COR-L47 (cell line): ENCODE data around the gene PLEKHB2.
A peak's percentile ranks its signal among the peaks of the same experiment; 100 is the strongest.
"Not testable (repeated sequence)": the region's sequence is repeated elsewhere in the genome, so short reads cannot be mapped to it uniquely, and the experiment has no call there.

ENCODE experiments used
- DNase-seq: peaks from one replicate; lab custom pipeline; 2025; lab: John Stamatoyannopoulos, UW

The PLEKHB2 gene

DNA sequence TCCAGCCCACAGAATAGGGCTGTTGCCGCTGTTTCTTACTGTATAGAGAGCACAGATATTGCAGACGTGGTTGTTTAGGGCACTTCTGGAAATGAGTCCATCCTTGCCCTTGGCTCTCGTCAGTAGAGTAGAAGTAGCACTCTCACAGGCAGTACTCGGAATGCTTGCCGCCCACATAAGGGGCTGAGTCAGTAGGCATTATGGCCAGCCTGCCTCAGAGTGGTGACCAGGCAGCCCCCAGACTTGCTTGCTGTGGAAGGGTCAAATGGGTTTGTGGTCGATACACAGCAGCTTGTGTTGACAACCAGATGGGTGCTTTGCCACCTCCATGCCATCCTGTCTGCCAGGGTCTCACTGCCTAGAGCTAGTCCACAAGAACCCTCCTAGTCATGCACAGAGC, 38.7 kb downstream of the PLEKHB2 start:
- no peak for DNase-seq

DNA sequence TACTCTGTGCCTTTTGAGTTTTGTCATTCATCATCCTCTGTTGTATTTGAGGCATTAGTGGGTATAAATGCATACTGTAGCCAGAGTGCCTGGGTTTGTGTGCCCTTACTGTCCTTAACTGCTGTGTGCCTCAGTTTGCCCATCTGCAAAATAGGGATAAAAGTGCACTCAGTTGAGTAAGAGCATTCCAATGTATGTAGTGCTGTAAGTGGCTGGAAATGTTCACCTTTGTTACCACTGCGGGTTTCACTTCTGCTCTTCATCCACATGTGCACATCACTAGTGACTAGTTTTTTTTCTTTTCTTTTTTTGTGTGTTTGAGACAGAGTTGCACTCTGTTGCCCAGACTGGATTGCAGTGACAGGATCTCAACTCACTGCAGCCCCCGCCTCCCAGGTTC, 39.9 kb downstream of the PLEKHB2 start:
- DNase-seq = no peak

- no peak for DNase-seq
These were observed 41.1 kb downstream of the PLEKHB2 start for GRCh38 chr2:131146231-131146630.

- no peak for DNase-seq
These were observed 41.6 kb downstream of the PLEKHB2 start for GRCh38 chr2:131146749-131147148.

DNA sequence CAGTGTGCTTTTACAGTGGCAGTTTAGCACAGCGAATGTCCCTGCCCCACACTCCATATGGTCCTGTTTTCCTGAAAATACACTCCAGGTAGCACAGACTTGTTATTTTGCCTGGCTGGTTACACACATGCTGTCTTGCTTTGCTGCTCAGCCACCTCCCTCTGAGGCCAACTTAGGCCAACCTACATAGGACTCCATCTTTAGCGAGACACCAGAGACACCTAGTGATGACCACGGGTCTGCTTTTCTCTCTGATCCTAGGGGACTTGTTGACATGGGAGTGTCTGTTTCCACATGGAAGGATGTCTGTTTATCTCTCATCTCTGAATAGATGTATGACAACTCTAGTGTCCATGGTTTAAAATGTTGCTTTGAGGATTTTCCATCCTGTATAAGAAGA, 43.3 kb downstream of the PLEKHB2 start:
- DNase-seq = no peak

DNA sequence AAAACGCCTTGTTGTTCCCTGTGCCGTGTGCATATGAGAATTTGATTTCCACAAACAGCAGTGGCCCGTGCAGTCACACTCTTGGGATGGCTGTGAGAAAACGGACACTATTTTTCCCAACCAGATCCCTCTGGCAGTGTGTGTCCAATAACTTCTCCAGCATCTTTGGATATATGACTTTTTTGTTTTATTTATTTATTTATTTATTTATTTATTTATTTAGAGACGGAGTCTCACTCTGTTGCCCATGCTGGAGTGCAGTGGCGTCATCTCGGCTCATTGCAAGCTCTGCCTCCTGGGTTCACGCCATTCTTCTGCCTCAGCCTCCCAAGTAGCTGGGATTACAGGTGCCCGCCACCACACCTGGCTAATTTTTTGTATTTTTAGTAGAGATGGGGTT, 45.0 kb downstream of the PLEKHB2 start:
- DNase-seq = not testable (repeated sequence)

DNA sequence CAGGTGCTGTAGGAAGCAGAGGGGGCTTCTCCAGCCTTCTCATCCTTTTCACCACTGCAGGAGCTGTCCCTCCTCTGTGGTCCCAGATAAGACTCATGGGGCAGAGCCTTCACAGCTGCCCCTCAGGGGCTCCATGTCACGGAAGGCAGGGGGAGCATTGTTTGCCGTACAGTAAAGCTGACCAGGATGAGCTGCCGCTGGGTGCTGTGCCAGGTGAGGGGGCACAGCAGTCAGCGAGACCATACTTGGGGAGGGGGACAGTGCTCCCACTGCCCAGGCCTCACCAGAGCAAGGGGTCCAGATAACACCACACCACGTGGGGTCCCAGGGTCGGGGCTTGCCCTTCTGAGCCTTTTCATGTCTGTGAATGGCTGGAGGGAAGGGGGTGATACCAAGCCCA, 46.3 kb downstream of the PLEKHB2 start:
- no peak for DNase-seq

GRCh38 chr2:131152074-131152473, 46.9 kb downstream of the PLEKHB2 start:
- DNase-seq = no peak

DNA sequence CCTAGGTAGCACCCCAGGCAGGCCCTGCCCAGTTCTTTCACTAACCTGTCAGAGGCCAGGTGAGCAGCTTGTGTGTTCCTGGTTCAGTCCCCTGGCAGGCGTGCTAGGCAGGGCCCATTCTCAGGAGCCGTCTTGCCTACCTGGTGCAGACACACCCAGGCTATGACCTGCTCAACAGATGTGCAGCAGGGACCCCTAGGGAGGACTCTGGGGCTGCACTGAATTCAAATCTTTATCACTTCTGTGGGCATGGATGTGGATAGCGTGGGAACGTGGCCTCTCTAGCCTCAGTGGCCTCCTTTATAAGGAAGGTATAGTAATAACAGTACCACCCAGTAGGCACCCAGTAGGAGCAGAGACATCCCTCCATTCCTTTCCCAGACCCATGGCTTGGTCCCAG, 48.4 kb downstream of the PLEKHB2 start:
- no peak for DNase-seq

DNA sequence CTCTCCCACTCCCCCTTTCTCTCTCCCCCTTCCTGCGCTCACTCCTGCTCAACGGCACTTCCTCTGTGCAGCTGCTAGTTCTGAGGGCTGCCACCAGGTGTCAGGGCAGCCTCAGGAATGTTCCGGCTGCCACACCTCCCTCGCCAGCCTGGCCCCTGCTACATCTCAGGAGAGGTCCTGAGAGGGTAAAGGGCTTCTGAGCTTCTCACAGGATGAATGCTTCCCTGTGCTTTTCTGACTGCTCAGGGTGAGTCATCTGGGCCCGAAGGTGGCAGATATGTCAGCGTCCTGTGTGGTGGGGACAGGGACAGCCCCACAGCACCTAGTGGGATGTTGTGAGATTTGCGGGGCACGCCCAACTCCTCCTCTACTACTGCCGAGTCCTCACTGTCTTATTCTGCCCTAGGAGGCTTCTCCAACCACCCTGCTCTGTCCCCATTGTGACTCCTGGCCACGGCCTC, 49.0 kb downstream of the PLEKHB2 start:
- DNase-seq = peak; percentile 48

GRCh38 chr2:131154647-131155046, 49.5 kb downstream of the PLEKHB2 start:
- DNase-seq = no peak

- no peak for DNase-seq
These were observed 50.2 kb downstream of the PLEKHB2 start for GRCh38 chr2:131155208-131155855.

- no peak for DNase-seq
These were observed 51.5 kb downstream of the PLEKHB2 start for GRCh38 chr2:131156452-131157149.

- DNase-seq = not testable (repeated sequence)
These were observed 60.4 kb downstream of the PLEKHB2 start for GRCh38 chr2:131165562-131165961.

GRCh38 chr2:131168538-131168937, 63.4 kb downstream of the PLEKHB2 start:
- no peak for DNase-seq

- DNase-seq = not testable (repeated sequence)
These were observed 72.9 kb downstream of the PLEKHB2 start for GRCh38 chr2:131178050-131178449.

DNA sequence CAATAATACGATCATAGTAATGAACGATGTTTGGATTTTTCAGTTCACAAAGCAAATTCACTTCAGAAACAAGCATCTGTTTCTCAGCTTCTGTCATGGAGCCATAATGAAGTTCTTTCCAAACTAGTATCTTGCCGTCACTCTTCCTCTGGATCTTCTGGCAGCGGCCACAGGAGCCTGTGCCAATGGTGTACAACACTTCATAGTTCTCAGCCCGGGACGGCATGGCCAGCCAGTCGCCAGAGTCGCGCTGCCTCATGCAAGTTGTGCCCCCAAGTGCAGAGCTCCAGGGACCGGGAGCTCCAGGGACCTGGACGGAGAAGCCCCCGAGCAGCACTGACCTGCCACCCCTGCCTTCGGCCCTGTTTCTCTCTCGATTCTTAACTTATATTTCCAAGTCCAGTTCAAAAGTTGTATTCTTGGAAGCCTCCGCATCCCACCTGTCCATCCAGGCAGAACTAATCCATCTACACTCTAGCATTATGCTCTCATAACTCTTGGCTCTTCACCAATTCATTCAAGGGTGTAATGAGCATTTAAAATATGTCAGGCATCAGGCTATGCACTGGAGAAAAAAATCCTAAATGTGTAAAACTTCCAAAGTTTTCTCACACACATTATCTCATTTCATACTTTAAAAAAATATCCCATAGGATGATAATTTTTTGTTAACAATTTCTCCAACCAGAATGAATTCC, 73.7 kb downstream of the PLEKHB2 start:
- not testable (repeated sequence) for DNase-seq

DNA sequence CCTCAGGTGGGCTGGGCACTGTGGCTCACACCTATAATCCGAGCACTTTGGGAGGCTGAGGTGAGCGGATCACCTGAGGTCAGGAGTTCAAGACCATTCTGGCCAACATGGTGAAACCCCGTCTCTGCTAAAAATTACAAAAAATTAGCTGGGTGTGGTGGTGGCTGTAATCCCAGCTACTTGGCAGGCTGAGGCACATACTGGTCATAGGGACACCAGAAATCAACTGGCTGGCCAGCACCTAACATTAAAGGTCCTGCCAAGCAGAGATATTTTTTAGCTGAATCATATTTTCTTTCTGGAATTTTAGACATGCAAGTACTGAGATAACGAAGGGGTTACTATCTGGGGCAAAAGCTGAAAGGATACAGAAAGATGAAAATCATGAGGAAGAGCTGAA, 76.3 kb downstream of the PLEKHB2 start:
- DNase-seq = not testable (repeated sequence)

GRCh38 chr2:131193421-131193820, 88.3 kb downstream of the PLEKHB2 start:
- not testable (repeated sequence) for DNase-seq

DNA sequence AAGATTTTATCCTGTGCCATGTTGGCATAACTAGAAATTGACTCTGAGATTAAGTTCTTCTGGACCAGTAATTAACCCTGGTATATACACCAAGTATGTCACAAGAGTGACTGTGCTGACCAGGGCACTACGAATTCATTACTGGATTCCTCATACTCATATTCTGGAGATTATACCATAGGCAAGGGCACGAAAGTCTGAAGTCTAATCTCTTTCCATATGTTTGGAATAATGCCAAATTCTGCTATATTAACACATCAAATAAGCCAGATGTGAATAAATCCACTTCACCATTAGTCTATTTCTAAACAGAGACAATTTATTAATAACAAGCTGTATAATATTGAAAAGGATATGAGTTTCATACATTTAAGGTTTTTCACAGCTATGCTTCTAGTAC, 91.0 kb downstream of the PLEKHB2 start:
- not testable (repeated sequence) for DNase-seq
